Skin of body (tissue), 2 donors: ENCODE measurements around the gene GZF1. TPM values are rescaled to one million over a fixed set of nuclear protein-coding genes. Genes with fewer than 3 reads are reported as not detected.

Experiments used
- DNase-seq: peaks from one replicate; lab custom pipeline; 2025; lab: John Stamatoyannopoulos, UW
- total RNA-seq: library from RNA; depleted of rRNA; stranded (reverse); fragments of >200 nt; gene quantifications from one replicate; pipeline ENCODE4 v1.2.3, GENCODE V29; 2014

Gene GZF1
- total RNA-seq = 17.3 TPM

DNA sequence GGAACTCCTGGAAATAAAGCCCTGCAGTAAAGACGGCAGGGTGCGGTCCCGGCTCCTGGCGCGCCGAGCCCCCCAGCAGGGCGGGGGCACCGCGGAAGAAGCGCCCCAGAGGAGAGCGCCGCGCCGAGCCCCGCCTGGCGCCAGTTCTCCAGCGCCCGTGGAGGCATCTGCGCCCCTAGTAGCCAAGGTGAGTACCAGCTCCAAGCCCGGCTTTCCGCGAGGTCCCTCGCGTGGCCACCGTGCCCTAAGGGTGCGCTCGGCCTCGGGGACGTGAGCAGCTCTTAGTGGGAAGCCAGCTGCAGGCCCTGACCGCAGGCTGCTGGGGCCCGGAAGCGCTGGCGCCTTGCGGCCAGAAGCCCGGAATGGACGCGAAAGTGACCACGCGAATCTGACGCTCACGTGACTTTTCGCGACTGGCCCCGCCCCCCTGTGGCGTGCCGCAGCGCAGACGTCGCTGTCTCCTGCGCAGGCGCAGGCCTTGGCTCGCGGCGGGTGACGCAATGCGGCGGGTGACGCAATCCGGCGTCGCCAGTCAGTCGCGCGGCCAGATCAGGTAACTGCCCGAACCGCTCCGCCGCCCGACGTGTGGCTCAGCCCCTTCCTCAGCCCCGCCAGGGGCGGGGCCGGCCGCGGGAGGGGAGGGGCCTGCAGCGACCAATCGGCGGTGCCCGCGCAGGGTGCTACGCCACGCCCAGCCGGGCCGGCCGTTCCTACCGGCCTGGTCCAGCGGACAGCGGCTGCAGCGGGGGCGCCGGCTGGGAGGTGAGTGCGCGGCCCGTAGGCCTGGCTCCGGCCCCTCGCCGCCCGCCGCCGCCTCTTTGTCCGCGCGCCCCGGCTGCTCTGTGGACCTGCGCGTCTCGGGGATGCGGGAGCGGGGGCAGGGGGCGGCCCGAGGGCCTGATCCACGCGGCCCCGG, at the start of gene GZF1:
GZF1 (plus strand) TSS at position 707 of the 916 bp plus-strand sequence. CDS start 2,202 bp downstream, outside the sequence.
- DNase-seq = peak; percentile 98

GRCh38 chr20:23313271-23313670, 48.7 kb upstream of the GZF1 start:
- no peak for DNase-seq

- DNase-seq = no peak
Observed at GRCh38 chr20:23314699-23315098, 47.3 kb upstream of the GZF1 start.

DNA sequence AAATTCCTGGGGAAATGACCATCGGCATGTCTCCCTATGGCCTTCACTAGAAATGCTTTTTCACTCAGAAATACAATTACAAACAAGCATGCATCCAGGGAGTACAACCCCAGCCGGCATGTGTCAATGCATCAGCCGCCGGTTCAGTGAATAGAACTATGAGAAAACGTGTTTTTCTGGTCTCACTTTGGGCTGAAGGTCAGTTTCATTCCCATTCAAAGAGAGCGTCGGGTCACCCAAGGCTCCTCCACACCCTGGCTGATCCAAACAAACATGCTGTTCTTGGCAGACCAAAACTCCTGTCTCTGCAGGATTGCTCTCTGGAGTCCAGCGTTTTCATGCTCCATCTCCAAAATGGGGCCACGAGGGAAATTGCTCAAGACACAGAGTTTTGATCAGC, 46.9 kb upstream of the GZF1 start:
- no peak for DNase-seq

DNA sequence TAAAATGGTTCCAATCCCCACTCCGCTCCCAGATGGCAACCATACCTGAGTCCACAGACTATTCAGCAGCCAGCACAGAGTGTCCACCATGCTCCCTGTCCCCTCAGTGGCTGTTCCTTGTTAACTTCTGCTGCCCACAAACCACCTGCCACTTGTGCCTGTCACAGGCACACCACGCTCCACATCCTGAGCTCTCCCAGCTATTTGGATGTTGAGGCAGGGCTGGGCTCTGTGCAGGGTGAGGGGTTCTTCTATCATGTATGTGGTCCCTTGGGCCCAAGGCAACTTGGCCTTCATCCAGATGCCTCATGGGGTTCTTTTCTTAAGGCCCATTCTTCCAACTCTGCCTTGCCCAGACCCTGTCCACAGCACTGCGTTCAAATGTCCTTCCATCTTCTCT, 45.4 kb upstream of the GZF1 start:
- no peak for DNase-seq

- DNase-seq = no peak
Observed at GRCh38 chr20:23317081-23317480, 44.9 kb upstream of the GZF1 start.

- DNase-seq = no peak
Observed at GRCh38 chr20:23318347-23318746, 43.6 kb upstream of the GZF1 start.

- DNase-seq = no peak
Observed at GRCh38 chr20:23320317-23320716, 41.7 kb upstream of the GZF1 start.

- no peak for DNase-seq
Observed at GRCh38 chr20:23325107-23325506, 36.9 kb upstream of the GZF1 start.

GRCh38 chr20:23326774-23327173, 35.2 kb upstream of the GZF1 start:
- no peak for DNase-seq

DNA sequence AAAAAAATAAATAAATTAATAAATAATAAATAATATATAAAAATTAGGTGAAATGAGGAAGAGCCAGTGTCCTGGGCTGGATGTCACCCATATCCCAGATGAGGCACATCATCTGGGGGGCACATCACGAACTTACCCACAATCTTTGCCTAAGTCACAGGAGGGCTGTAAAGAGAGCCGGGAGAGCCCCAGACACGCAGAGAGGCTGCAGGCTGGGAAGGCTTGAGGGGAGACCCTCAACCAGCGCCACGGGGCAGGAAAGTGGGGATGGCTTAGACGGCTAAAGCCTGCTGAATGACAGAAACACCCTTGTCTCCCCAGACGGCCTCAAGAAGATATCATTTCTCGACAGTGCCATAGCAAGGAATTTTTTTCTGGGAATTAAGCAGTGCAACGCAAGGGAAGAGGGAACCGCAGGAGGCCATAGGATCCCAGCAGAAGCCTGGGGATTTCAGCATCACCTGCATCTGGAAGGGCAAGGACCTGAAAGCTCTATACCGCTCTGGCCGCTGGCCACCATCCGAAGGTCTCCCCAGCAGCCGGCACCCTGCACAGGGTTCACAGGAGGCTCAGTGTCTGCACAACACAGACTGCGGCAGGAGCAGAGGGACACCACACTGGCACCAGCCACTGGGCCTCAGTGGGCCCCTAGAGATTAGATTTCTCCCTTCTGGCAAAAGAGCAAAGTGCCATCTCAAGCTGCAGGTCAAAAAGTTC, 34.2 kb upstream of the GZF1 start:
- DNase-seq = no peak

- no peak for DNase-seq
Observed at GRCh38 chr20:23331450-23332350, 30.3 kb upstream of the GZF1 start.

DNA sequence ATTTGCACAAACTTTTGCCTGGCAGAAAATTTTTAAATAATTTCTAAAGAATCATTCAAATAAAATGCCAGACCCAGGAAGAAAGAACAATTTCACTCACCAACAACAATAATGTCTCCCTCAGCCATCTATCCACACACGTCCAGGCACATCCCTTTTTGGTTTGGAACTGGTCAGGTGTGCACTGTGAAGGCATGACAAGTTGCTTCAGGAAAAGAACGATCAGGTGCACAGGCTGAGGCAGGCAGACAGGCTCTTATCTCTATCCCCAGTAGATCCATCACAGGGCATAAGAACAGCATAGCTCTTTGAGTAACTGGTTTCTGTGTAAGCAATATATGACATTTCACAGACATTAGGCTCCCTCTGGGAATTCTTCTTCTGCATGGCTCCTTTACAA, 29.5 kb upstream of the GZF1 start:
- no peak for DNase-seq

DNA sequence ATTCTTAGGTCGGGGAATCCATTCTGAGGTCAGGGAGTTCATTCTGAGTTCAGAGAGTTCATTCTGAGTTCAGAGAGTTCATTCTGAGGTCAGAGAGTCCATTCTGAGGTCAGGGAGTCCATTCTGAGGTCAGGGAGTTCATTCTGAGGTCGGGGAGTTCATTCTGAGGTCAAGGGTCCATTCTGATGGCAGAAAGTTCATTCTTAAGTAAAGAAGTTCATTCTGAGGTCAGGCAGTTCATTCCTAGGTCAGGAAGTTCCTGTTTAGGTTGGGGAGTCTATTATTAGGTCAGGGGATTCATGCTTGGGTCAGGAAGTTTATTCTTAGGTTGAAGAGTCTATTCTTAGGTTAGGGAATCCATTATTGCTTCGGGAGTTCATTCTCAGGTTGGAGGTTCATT, 27.9 kb upstream of the GZF1 start:
- DNase-seq = no peak

DNA sequence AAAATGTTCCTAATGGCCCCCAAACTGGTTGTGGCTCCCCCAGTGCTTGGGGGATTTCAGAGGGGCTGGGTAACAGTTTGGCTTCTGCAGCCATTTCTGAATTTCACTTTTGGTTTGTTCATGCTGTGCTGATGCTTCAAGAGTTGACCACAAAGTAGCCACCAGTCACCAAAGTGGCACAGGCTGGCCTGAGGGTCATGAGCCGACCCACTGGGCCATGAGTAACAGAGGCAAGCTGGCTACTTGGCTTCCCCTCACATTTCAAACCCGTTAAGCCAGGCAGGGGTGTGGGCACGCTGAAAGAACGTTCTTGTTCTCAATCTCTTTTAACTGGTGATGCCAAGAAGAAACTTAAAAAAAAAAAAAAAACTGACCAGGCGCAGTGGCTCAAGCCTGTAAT, 26.5 kb upstream of the GZF1 start:
- DNase-seq = no peak

- no peak for DNase-seq
Observed at GRCh38 chr20:23336476-23336875, 25.5 kb upstream of the GZF1 start.

GRCh38 chr20:23337312-23337711, 24.7 kb upstream of the GZF1 start:
- DNase-seq = no peak

GRCh38 chr20:23339986-23340385, 22.0 kb upstream of the GZF1 start:
- no peak for DNase-seq

DNA sequence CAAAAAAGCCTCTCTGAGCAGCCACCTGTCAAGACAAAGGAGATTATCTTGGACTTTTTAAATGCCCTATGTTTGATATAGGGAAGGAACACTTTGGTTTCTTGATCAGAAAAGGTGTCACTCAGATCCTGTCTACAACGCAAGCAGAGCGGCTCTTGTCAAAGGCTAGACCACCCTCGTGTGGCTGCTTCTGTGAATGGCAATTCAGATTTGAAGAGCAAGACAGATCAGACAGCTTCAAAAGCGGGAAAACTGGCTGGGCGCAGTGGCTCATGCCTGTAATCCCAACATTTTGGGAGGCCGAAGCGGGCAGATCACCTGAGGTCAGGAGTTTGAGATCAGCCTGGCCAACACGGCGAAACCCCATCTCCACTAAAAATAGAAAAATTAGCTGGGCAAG, 21.5 kb upstream of the GZF1 start:
- DNase-seq = peak; percentile 41

DNA sequence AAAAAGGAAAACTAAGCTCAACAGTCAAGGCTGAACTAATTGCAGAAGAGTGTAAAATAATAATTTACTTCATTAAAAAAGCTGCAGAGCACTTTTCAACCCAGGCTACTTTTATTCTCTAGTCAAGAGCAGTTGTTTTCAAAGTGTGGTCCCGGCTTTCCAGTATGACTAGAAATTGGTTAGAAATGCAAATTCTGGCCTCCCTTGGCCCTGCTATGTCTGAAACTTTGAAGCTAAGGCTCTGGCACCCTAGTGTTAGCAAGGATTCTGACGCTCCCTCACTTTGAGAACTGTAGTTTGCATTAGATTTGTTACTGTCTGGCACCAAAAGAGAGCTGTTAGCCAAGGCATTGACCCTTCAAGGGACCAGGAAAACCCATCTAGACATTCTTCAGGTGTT, 20.9 kb upstream of the GZF1 start:
- DNase-seq = no peak

GRCh38 chr20:23343590-23343989, 18.4 kb upstream of the GZF1 start:
- no peak for DNase-seq

GRCh38 chr20:23344336-23344735, 17.6 kb upstream of the GZF1 start:
- DNase-seq = no peak
